ENCODE measurements around the gene PRSS3.
"Not testable (repeated sequence)": the region's sequence is repeated elsewhere in the genome, so short reads cannot be mapped to it uniquely, and the experiment has no call there.

PRSS3 gene

GRCh38 chr9:33835625-33836260 is 40.4 kb downstream of the PRSS3 start:
- no peaks in the 10 kb centered on the region; the same call in 1 of the 2 replicates for H3K36me3 ChIP-seq (ENCODE audit: control insufficient read depth, insufficient read depth, low read length)
- TF ChIP-seq, protein P1, sequence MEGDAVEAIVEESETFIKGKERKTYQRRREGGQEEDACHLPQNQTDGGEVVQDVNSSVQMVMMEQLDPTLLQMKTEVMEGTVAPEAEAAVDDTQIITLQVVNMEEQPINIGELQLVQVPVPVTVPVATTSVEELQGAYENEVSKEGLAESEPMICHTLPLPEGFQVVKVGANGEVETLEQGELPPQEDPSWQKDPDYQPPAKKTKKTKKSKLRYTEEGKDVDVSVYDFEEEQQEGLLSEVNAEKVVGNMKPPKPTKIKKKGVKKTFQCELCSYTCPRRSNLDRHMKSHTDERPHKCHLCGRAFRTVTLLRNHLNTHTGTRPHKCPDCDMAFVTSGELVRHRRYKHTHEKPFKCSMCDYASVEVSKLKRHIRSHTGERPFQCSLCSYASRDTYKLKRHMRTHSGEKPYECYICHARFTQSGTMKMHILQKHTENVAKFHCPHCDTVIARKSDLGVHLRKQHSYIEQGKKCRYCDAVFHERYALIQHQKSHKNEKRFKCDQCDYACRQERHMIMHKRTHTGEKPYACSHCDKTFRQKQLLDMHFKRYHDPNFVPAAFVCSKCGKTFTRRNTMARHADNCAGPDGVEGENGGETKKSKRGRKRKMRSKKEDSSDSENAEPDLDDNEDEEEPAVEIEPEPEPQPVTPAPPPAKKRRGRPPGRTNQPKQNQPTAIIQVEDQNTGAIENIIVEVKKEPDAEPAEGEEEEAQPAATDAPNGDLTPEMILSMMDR (IDR thresholded peaks at IDR 0.05; ENCODE audit: insufficient read depth, low read length, poor library complexity, severe bottlenecking): no peak
- no peaks in the 10 kb centered on the region for H3K27me3 ChIP-seq (replicated peaks; ENCODE audit: control insufficient read depth, insufficient read depth, low read length)
- H3K4me3 ChIP-seq (replicated peaks; ENCODE audit: low read depth, low read length): no peak overlapping the region
- no peak for DNase-seq (ENCODE audit: extremely low read depth, insufficient read length)

GRCh38 chr9:33836261-33836660 is 40.9 kb downstream of the PRSS3 start:
- H3K36me3 ChIP-seq (ENCODE audit: control insufficient read depth, insufficient read depth, low read length); H3K4me3 ChIP-seq (replicated peaks; ENCODE audit: low read depth, low read length); DNase-seq (ENCODE audit: extremely low read depth, insufficient read length); H3K27me3 ChIP-seq (replicated peaks; ENCODE audit: control insufficient read depth, insufficient read depth, low read length): not testable (repeated sequence)

DNA sequence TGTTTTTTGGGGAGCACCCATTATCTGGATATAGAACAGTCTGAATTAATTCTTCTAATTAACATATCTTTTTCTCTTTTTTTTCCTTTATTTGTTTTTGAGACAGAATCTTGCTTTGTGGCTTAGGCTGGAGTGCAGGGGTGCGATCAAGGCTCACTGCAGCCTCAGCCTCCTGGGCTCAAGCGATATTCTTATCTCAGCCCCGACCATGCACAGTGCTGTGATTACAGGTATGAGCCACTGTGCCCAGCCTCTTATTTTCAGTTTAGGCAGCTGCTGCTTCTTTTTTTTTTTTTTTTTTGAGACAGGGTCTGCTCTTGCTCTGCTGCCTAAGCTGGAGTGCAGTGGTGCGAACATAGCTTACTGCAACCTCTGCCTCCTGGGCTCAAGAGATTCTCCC is 41.8 kb downstream of the PRSS3 start:
- TF ChIP-seq, protein P1 (IDR thresholded peaks at IDR 0.05; ENCODE audit: insufficient read depth, low read length, poor library complexity, severe bottlenecking): no peak
- Histone ChIP-seq H3K36me3 (ENCODE audit: control insufficient read depth, insufficient read depth, low read length) (no peaks in the 10 kb centered on the region; the same call in 1 of the 2 replicates), H3K4me3 (replicated peaks; ENCODE audit: low read depth, low read length) (no peak overlapping the region), H3K27me3 (replicated peaks; ENCODE audit: control insufficient read depth, insufficient read depth, low read length) (no peaks in the 10 kb centered on the region)
- DNase-seq (ENCODE audit: extremely low read depth, insufficient read length): no peak

- Histone ChIP-seq H3K4me3 (replicated peaks; ENCODE audit: low read depth, low read length) (no peak overlapping the region), H3K27me3 (replicated peaks; ENCODE audit: control insufficient read depth, insufficient read depth, low read length) (no peaks in the 10 kb centered on the region), H3K36me3 (ENCODE audit: control insufficient read depth, insufficient read depth, low read length) (no peaks in the 10 kb centered on the region; the same call in 1 of the 2 replicates)
- TF ChIP-seq, protein P1 (IDR thresholded peaks at IDR 0.05; ENCODE audit: insufficient read depth, low read length, poor library complexity, severe bottlenecking): no peak
- DNase-seq (ENCODE audit: extremely low read depth, insufficient read length): no peak
These were observed 45.0 kb downstream of the PRSS3 start for GRCh38 chr9:33840381-33840780.

GRCh38 chr9:33843312-33843961 is 48.1 kb downstream of the PRSS3 start:
- TF ChIP-seq, protein P1 (IDR thresholded peaks at IDR 0.05; ENCODE audit: insufficient read depth, low read length, poor library complexity, severe bottlenecking): no peak
- Histone ChIP-seq H3K27me3 (replicated peaks; ENCODE audit: control insufficient read depth, insufficient read depth, low read length) (no peaks in the 10 kb centered on the region), H3K36me3 (ENCODE audit: control insufficient read depth, insufficient read depth, low read length) (no peaks in the 10 kb centered on the region; the same call in 1 of the 2 replicates), H3K4me3 (replicated peaks; ENCODE audit: low read depth, low read length) (no peak overlapping the region)
- DNase-seq (ENCODE audit: extremely low read depth, insufficient read length): no peak

- Histone ChIP-seq H3K27me3 (replicated peaks; ENCODE audit: control insufficient read depth, insufficient read depth, low read length) (no peaks in the 10 kb centered on the region), H3K36me3 (ENCODE audit: control insufficient read depth, insufficient read depth, low read length) (no peaks in the 10 kb centered on the region; the same call in 1 of the 2 replicates), H3K4me3 (replicated peaks; ENCODE audit: low read depth, low read length) (no peak overlapping the region)
- TF ChIP-seq, protein P1 (IDR thresholded peaks at IDR 0.05; ENCODE audit: insufficient read depth, low read length, poor library complexity, severe bottlenecking): no peak
- DNase-seq (ENCODE audit: extremely low read depth, insufficient read length): no peak
These were observed 50.9 kb downstream of the PRSS3 start for GRCh38 chr9:33846231-33846630.

GRCh38 chr9:33847894-33848205 is 52.5 kb downstream of the PRSS3 start:
- DNase-seq (ENCODE audit: extremely low read depth, insufficient read length); H3K36me3 ChIP-seq (ENCODE audit: control insufficient read depth, insufficient read depth, low read length); H3K4me3 ChIP-seq (replicated peaks; ENCODE audit: low read depth, low read length); H3K27me3 ChIP-seq (replicated peaks; ENCODE audit: control insufficient read depth, insufficient read depth, low read length): not testable (repeated sequence)

Measured in GM06990 (cell line).